HTERT RPE-1 (cell line): ENCODE data around the gene JPH4.
"Not testable (repeated sequence)": the region's sequence is repeated elsewhere in the genome, so short reads cannot be mapped to it uniquely, and the experiment has no call there.

ENCODE experiments used
- in situ Hi-C: fragments of 300-500 bp; cut with MboI; formaldehyde crosslinking; loops from 4 replicates; pipeline ENCODE4 v1.14.3; 2020; ENCODE audit warnings: low sequenced_read_pairs

The JPH4 gene

DNA sequence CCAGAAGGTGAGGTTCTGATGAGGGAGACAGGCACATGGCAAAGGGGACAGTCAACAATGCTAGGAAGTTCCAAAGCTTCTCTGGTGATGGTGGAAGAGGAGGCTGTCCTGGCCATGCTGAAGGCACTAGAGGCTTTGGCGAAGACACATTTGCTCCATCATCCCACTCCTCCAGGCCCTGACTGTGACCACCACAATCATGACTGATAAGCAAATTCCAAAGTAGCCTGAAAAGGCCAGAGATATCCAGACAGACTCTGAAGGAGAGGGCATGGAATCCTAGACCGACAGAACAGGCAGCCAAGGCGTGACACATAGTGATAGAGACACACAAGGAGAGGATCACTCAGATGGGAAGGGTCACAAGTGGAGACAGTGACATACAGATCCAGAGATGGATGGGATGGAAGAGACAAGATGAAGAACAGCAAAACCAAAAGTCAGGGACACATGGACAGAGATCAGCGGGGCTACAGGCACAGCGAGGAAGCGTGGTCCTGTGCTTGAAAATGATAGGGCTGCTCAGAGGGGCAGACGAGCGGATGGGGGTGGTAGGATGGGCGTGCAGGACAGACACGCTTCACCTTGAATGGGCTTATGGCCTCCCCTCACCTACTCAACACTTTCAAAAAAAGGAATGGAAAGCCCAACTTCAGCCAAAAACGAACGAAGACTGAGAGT lies 28.3 kb downstream of the JPH4 start:
- in situ Hi-C loops, result no loop called here

DNA sequence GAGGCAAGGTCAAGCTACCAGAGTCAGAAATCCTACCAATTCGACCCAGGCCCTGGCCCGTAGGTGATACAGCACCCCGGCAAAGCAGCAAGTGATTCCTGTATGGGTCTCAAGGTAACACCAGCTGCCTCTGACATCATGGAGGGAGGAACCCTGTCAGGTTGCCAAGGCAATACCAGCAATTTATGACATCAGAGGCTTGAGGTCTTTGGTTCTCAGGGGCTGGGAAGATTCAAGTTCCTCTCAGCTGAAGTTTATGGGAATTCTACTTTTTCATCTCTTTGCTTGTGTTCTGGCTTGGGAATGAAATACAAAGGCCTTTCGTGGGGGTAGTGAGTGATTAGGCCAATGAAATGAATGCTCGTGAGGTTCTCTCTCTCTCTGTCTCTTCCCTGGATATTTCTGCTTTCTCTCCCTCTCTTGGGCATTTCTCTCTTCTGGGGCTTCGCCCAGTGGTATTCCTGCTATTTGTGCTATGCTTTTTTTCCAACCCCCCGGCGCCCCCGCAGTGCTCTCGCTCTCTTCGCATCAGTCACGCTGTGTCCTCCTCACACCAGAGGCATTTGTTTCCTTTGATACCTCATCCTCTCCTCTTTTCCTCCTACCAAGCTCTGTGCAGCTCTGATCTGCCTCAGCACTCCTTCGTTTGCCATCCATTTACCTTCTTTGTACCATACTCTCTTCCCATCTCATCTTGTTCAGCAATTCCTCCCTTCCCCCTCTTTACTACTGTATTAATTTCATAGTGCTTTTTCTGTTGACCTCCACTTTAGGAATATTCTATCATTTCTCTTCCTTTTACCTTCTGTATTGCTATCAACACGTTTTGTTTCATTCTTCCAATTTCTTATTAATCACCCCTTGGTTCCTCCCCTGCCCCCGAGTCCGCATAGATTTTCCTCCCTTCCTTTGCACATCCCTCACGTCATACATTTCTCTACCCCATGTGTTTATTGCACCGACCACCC lies 30.0 kb downstream of the JPH4 start:
- in situ Hi-C loops, result no loop called here

DNA sequence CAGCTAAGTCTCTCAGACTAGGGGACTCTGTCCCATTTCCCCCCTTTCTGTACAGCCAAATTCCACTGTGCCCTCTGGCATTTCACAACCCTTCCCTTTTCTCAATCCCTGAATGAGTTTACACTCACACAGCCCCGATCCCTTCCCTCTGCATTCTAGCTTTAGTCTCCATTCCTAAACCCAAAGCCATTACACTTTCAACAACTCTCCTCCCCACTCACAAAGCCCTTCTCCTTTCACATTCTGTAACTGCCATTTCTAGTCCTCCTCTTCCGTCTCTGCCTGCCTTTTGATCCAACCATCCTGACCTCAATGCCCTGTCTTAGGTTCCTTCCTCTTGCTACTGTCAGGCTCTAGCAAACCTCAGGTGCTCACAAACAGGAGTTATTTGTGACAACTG lies 30.7 kb downstream of the JPH4 start:
- in situ Hi-C loops, result no loop called here

DNA sequence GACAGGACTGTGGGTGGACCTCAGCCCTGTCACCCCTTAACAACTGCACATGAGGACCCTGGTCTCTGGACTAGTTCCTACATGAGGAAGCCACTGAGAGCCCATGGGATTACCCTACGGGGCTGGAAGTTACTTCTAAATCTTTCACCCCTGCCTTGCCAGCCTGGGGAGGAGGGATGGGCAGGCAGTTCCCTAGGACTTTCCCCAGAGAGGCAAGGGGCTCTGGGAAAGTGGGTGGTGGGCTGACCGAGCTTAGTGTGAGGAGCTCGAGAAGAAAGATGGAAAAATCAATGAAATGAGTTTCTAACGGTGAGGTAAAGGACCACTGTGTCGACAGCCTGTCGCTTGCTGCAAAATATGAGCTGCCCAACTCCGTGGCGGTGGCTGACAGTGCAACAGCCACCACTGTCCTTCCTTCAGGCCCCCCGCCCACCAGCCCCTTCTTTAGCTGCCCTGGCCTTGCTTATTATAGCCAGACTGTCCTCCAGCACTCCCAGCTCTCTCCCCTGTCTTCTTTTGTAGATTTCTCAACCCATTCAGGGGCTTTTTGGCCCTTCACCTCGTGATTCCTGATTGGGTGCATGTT lies 32.0 kb downstream of the JPH4 start:
- in situ Hi-C loops, result no loop called here

DNA sequence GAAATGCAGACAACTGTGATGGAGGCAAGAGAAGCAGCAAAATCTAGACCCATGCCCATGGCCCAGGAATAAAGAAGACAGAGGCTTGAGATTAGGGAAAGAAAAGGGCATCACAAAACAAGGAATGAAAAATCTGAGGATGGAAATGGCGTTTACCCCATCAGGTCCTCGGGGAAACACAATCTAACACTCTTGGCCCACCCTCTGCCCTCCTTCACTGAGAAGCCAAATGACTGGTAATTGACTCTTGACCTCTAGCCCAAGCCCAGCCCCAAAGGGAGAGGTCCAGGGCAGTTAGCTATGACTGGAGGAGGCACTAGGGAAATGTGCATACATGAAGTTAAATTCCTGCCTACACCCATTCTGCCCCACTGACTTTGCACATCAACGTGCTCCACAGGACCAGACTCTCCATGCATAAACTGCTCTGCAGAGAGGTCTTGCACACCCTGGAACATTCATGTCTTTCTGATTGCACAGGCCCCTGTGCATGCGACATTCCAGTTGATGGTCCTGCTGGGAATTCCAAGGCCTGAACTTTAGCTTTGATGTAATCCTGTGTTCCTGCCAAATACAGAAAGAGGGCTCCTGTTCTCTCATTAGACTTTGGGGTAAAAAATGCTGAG lies 32.7 kb downstream of the JPH4 start:
- in situ Hi-C loops, result no loop called here

DNA sequence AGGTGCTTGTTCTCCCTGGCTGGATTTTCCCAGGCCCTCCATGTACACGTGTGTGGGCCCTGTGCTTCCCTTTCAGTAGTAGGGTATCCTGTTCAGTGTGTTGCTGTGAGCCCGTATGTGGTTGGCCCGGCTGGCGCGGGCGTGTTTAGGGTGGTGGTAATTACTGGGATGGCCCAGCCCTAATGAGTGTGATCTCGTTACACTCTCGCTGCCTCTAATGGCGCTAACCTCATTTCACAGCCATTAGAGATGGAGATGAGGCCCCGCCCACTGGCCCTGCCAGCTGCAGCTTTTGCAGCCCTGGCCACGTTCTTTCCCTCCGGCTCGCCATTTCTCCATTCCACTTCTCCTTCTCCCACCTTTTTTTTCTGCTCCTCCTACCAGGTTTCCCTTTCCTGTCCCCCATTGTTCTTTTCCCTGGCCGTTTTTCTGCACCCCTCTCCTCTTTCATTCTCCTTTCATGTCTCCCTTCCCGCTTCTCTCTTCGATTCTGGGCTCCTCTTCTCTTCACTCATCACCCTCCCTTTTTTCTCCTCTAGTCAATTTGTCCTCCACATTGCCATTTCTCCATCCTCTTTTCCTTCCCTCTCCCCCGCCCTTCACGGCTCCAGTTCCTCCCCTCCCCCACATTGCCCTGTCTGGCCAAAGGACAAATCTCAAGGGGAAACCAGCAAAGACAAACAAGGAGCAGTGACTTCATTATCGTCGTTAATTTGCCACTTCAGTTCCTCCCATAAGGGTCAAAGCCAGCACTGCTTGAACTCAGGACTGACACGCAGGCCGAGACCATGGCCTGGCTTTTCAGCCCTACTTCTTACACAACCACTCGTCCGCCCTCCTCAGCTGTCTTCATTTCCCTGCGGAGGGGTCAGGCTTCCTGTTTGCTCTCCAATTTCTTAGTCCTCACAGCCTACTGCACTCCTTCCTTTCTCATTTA lies 33.8 kb downstream of the JPH4 start:
- in situ Hi-C loops, result no loop called here

DNA sequence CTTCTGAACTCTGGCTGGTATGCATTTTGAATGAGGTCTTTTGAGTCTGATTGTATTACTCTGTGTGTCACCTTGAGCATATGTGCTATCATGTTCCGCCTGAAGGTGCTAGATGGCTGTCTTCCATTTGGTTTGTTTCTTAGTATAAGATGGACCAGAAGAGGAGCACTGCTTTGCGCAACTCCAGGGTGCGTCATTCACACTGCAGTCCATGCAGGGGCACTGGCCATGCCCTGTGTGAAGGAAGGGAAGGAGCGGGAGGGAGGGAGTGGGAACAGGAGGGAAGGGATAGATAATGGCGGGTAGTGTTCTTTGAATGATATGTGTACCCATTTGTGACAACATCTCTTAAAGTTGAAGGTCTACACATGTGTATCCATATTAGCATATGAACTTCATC lies 35.2 kb downstream of the JPH4 start:
- in situ Hi-C loops, result no loop called here

DNA sequence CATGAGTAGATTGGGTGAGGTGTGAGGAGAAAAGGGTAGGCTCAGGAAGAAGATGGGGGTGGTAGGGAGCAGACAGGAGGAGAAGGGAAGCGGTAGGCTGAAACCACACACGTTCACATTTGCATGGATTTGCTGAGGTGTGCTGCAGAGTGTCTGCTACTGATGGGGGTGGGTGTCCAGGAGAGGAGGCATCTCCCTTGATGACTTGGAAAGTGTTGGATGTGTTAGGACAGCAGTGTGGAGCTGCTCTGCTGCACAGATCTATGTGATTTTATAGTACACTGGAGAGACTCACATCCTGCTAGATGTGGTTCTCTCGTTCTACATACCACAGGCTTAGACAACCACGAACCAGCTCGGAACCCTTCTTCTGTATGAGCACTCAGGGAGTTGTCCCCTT lies 36.3 kb downstream of the JPH4 start:
- in situ Hi-C loops, result no loop called here

DNA sequence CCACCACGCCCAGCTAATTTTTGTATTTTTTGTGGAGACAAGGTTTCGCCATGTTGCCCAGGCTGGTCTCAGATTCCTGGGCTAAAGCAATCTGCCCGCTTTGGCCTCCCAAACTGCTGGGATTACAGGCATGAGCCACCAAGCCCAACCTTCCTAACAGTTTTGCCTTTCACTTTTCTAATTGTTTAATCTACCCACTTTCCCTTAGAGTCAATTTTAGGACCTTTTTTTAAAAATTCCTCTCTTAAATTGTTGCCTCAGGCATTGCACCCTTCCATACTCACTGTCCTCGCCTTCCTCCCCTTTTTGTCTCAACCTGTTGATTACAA lies 38.5 kb downstream of the JPH4 start:
- in situ Hi-C loops, result no loop called here

DNA sequence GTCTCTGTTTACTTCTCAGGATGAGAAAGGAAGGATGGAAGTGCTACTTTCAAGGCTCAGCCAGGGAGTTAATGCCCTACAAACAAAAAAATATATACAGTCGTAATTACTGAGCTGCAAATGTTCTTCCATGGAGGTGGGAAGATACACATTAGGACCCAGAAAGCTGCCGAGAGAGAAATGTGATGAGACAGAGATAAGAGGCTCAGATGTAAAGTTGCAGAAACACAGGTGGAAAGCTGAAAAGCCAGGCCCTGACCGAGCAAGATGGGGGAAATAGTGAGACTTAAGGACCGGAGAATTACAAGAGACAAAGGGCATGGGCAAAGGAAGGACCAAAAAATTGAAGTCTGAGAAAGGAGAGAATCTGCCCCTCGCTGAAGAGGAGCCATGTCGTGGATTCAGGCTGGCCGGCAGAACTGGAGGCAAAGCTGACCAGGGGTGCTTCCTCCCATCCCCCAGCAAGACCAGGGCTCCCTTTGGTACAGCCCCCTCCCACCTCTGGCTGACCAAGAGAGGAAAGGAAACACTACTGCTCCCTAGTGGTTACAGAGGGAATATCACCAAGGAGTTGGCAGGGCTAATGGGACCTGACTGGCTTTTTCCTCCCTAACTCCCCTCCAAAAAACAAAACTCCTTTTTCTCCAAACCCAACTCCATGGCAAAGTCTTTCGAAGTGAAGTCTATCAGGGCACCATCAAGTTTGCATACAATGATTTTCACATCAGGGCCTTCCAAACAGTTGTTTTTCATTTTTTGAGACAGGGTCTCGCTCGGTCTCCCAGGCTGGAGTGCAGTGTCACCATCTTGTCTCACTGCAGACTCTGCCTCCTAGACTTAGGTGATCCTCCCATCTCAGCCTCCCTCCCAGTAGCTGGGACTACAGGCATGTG lies 39.1 kb downstream of the JPH4 start:
- in situ Hi-C loops, result no loop called here

DNA sequence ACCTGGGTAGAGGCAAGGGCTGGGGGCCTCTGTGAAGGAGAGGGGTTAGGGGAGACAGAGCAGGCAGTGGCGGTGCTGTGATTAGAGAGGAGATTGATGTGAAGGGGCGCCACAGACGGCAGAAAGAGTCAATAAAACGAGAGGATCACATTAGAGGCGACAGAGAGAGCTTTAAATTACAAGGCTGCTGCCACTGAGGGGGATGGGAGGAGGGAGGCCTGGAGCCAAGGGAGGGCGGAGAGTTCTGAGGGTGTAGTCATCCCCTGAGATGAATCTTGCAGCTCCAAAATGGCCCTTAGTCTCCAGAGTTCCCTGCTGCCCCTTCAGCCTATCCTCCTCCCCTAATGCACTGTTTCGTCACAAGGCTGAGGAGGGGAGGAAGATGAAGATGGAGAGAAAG lies 39.8 kb downstream of the JPH4 start:
- in situ Hi-C loops, result no loop called here

DNA sequence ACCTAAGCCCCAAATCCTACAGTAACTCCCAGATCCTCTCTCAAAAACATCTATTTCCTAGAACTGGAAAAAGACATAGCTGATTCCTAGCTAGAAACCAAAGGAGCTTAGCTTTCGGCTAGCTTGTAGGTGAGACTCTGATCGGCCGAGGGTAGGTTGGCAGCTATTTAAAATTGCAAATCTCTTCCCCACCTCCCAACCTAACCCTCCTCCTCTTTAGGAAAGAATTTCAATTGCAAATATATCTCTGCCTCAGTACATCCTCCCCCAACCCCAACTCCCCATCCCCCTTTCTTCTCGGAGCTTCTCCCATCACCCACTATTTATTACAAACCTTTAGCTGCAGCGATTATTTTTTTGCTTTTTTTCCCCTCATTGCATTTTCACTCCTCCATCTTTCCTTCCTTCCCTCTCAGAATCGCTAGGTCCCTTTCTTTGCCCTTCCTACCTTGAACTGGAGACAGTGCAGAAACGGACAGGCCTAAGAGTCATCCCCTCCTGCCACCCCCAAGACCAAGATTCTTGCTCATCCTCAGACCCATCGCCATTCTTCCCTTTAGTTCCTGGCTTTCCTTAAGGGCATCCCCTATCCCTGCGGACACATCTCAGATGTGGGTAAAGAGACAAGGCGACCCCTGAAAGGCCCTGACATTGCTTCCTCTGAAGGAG lies 40.4 kb downstream of the JPH4 start:
- in situ Hi-C loops, result no loop called here

DNA sequence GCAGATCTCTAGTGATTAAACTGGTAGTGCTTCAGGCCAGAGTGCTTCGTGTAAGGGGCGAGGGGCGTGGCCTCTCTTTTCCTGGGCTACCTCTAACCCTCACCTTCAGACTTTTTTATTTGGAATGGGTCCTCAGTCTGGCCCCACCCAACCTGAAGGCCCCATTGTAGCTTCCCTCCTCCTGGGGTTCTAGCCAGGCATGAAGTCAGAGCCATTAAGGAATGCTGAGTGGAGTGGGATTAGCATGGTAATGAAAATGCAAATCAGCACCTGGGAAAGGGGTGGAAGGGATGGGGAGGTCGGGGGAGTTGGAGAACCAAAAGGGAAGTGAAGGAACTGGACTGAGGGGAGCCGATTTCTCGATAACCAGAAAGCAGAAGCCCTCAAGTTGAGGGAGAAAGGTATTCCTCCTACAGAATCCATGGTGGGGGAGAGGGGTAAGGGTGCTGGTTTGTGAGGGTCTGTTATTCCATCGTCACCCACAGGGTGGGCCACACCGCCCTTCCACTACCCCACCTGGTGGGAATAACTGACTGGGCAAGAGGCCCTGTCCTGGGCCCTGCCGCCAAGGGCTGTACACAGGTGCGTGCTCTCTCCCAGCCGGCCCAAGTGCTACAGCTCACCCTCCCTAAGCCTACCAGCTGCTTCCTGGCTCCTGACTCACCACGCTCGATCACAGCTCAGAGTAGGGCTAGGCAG lies 41.1 kb downstream of the JPH4 start:
- in situ Hi-C loops, result no loop called here

DNA sequence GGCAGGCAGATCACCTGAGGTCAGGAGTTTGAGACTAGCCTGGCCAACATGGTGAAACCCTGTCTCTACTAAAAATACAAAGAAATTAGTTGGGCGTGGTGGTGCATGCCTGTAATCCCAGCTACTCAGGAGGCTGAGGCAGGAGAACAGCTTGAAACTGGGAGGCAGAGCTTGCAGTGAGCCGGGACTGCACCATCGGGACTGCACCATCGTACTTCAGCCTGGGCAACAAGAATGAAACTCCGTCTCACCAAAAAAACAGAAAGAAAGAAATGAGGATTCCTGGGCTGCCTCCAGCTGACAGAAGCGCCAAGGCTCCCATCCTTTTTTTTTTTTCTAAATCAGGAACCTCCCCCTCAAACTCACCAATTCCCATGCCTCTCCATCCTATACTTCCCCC lies 41.7 kb downstream of the JPH4 start:
- in situ Hi-C loops, result not testable (repeated sequence)

DNA sequence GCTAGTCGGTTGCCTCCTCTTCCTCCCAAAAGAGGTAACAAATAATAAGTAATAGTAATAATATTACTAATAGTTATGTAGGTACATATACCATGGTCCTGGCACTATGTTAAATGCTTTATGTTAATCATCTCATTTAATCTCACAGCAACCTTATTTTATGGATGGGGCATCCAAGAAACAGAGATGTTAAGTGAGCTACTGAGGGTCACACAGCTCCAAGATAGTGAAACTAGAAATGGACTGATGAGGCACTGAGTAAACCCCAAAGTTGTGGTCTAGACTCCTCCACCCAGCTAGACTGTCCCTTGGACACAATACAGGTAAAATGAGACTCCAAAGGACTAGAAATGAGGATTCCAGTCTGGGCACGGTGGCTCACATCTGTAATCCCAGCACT lies 42.1 kb downstream of the JPH4 start:
- in situ Hi-C loops, result no loop called here

DNA sequence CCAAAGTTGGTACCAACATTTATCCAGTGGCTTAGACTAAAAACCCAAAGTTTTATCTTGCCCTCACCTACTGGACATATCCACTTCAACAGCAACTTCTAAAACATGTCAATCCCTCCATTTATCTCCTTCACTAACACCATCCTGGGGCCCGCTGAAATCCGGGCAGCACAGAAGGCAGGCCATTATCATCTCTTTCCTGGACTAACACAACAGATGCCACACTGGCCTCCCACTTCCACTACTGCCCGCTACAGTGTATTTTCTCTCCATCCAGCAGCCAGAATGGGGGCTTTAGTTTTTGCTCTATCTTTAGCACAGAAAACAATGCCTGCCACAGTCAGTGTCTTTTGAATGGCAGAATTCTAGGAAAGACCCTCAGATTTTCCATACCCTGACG lies 42.6 kb downstream of the JPH4 start:
- in situ Hi-C loops, result no loop called here

DNA sequence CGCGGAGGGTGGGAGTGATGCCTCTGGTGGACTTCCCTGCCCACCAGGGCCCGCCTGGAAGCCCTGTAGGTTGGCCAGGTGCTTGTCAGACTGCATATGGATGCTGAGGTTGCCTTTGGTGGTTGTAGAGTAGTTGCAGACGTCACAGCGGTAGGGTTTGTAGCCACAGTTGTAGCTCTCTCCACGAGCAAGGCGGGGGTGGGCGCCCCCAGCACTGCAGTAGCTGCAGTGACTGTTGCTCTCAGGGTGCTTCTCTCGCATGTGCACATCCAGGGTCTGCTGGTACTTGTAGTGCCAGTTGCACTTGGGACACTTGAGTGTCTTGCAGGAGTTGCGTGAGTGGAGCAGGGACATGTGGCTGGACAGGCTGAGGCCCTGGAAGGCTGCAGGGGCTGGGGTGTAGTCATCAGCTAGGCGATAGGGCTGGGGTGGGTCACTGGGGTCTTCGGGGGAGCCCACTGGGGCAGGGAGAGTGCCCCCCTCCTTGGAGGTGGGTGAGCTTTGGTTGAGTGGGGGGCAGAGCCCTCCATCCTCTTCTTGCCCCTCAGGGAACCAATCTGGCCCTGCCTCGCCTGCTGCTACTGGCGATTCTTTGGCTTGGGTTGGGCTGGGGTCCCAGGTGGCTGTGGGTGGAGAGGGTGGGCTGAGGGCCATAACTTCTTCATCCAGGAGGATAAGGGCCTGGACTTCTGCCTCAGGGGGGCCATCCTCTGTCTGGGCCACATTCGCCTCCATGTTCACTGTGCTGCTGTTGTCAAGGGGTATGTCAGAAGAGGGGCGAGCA lies 44.7 kb downstream of the JPH4 start:
- in situ Hi-C loops, result no loop called here

DNA sequence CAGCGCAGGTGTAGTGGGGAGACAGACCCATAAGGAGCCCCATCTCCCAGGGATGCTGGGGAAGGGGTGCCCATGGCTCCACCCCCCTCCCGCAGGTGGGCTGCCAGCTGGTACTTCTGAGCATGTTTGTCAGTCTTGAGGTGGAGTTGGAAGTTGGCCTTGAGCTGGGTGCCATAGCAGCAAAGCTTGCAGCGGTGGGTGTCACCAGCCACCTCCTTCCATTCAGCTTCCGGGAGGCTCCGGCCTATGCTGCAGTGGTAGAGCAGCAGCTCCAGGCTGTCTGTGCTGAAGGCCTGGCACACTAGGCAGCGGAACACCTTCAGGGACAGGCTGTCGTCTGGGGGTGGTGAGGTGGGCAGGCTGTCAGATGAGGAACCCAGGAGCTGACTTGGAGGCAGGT lies 45.9 kb downstream of the JPH4 start:
- in situ Hi-C loops, result no loop called here
